Mucosa of rectum (tissue), 2 donors: ENCODE results near the gene ATP13A4.

Source experiments
- H3K27ac ChIP-seq, 2 donors: one replicate each; pipeline ENCODE4 v1.7.0; 2013; ENCODE audit warnings: inconsistent platforms in 2 of 2, low read depth in 2 of 2, low read length in 2 of 2
- H3K27me3 ChIP-seq, 2 donors: one replicate each; pipeline ENCODE4 v1.7.0; 2013; ENCODE audit warnings: low read length in 2 of 2; ENCODE audit not compliant: control insufficient read depth in 2 of 2, insufficient read depth in 2 of 2
- H3K36me3 ChIP-seq, 2 donors: one replicate each; pipeline ENCODE4 v1.7.0; 2013; ENCODE audit warnings: low read length in 2 of 2; ENCODE audit not compliant: control insufficient read depth in 2 of 2, insufficient read depth in 2 of 2
- H3K4me1 ChIP-seq, 2 donors: one replicate each; pipeline ENCODE4 v1.7.0; 2013; ENCODE audit warnings: low read length in 2 of 2, mild to moderate bottlenecking in 1 of 2; ENCODE audit not compliant: control insufficient read depth in 2 of 2, insufficient read depth in 2 of 2
- H3K4me3 ChIP-seq, 2 donors: one replicate each; pipeline ENCODE4 v1.7.0; 2013; ENCODE audit warnings: low read length in 2 of 2
- H3K9ac ChIP-seq, 2 donors: one replicate each; pipeline ENCODE4 v1.7.0; 2013; ENCODE audit warnings: low read length in 2 of 2, low read depth in 1 of 2, mild to moderate bottlenecking in 1 of 2
- H3K9me3 ChIP-seq, 2 donors: one replicate each; pipeline ENCODE4 v1.7.0; 2013; ENCODE audit warnings: low read length in 2 of 2; ENCODE audit not compliant: control insufficient read depth in 2 of 2
- donor health status: healthy.
- donor health status: Normal muscosa, but diverticular disease.

ATP13A4 gene

GRCh38 chr3:193387596-193387995 is 167.1 kb downstream of the ATP13A4 start:
- H3K9me3 ChIP-seq, result no peaks in the 10 kb centered on the region
- H3K36me3 ChIP-seq, result no peaks in the 10 kb centered on the region
- H3K9ac ChIP-seq, result no peak overlapping the region
- no peak overlapping the region for H3K4me3 ChIP-seq
- no peak overlapping the region for H3K27ac ChIP-seq
- H3K4me1 ChIP-seq, result no peaks in the 10 kb centered on the region
- H3K27me3 ChIP-seq, result no peaks in the 10 kb centered on the region

- no peak within 1 kb of the TSS for H3K4me3 ChIP-seq
- no peaks in the 10 kb centered on the region for H3K9me3 ChIP-seq
- H3K27me3 ChIP-seq, result no peaks in the 10 kb centered on the region
- no peaks in the 10 kb centered on the region for H3K4me1 ChIP-seq
- no peak within 1 kb of the TSS for H3K9ac ChIP-seq
- H3K27ac ChIP-seq, result no peak within 1 kb of the TSS
- no peaks in the 10 kb centered on the region for H3K36me3 ChIP-seq
These were observed 176.0 kb downstream of the ATP13A4 start, which contains the start of gene ATP13A5 for GRCh38 chr3:193378706-193379105. Gene ATP13A5 (minus strand): TSS chr3:193378753. CDS start chr3:193378725, 28 bp downstream.

- H3K4me1 ChIP-seq, result no peaks in the 10 kb centered on the region
- no peaks in the 10 kb centered on the region for H3K9me3 ChIP-seq
These were observed 177.1 kb downstream of the ATP13A4 start for GRCh38 chr3:193377591-193377990.

GRCh38 chr3:193375614-193376013 is 179.1 kb downstream of the ATP13A4 start:
- H3K4me3 ChIP-seq, result no peak overlapping the region
- no peaks in the 10 kb centered on the region for H3K9me3 ChIP-seq
- no peaks in the 10 kb centered on the region for H3K4me1 ChIP-seq
- H3K36me3 ChIP-seq, result no peaks in the 10 kb centered on the region
- no peaks in the 10 kb centered on the region for H3K27me3 ChIP-seq
- H3K27ac ChIP-seq, result no peak overlapping the region
- H3K9ac ChIP-seq, result no peak overlapping the region

More at GRCh38 chr3:193377591-193377990, 177.1 kb downstream of the ATP13A4 start:
- H3K27me3 ChIP-seq, result no peaks in the 10 kb centered on the region
- no peak overlapping the region for H3K4me3 ChIP-seq
- no peaks in the 10 kb centered on the region for H3K36me3 ChIP-seq
- H3K9ac ChIP-seq, result no peak overlapping the region
- H3K27ac ChIP-seq, result no peak overlapping the region

GRCh38 chr3:193372783-193373182 is 181.9 kb downstream of the ATP13A4 start:
- Histone ChIP-seq H3K27me3 (no peaks in the 10 kb centered on the region), H3K27ac (no peak overlapping the region), H3K9me3 (no peaks in the 10 kb centered on the region), H3K9ac (no peak overlapping the region), H3K36me3 (no peaks in the 10 kb centered on the region), H3K4me1 (no peaks in the 10 kb centered on the region), H3K4me3 (no peak overlapping the region)

GRCh38 chr3:193367868-193368267 is 186.8 kb downstream of the ATP13A4 start:
- Histone ChIP-seq H3K4me3 (no peak overlapping the region), H3K9me3 (no peaks in the 10 kb centered on the region), H3K9ac (no peak overlapping the region), H3K27ac (no peak overlapping the region), H3K27me3 (no peaks in the 10 kb centered on the region), H3K4me1 (no peaks in the 10 kb centered on the region), H3K36me3 (no peaks in the 10 kb centered on the region)

GRCh38 chr3:193357291-193357690 is 197.4 kb downstream of the ATP13A4 start:
- Histone ChIP-seq H3K36me3 (no peaks in the 10 kb centered on the region), H3K9me3 (no peaks in the 10 kb centered on the region), H3K27me3 (no peaks in the 10 kb centered on the region), H3K4me3 (no peak overlapping the region), H3K27ac (no peak overlapping the region), H3K4me1 (no peaks in the 10 kb centered on the region), H3K9ac (no peak overlapping the region)

- H3K9me3 ChIP-seq, result no peaks in the 10 kb centered on the region
- no peaks in the 10 kb centered on the region for H3K27me3 ChIP-seq
- H3K4me3 ChIP-seq, result no peak overlapping the region
- H3K9ac ChIP-seq, result no peak overlapping the region
- H3K36me3 ChIP-seq, result no peaks in the 10 kb centered on the region
- no peaks in the 10 kb centered on the region for H3K4me1 ChIP-seq
- H3K27ac ChIP-seq, result no peak overlapping the region
These were observed 200.3 kb downstream of the ATP13A4 start for GRCh38 chr3:193354423-193354822.
